ENCODE results near the gene F12. TPM values are rescaled to one million over a fixed set of nuclear protein-coding genes. Genes with fewer than 3 reads are reported as not detected.
A peak's percentile ranks its signal among the peaks of the same experiment; 100 is the strongest.

Gene F12
- total RNA-seq, 4 donors from 2014 or later: 2.3 to 18.4 (median 7.1) TPM

- no peak for DNase-seq (ENCODE audit: low spot score in 2 of 2)
- Histone ChIP-seq H3K4me3 (no peak within 1 kb of the TSS), H3K27me3 (no peaks in the 10 kb centered on the region), H3K36me3 (no peaks in the 10 kb centered on the region), H3K9me3 (no peaks in the 10 kb centered on the region), H3K4me1 (peaks cover 29% of the 10 kb centered on the region), H3K27ac (no peak within 1 kb of the TSS)
- WGBS: 76% methylated on average over 4 of the region's 4 CpGs
- TF ChIP-seq POLR2AphosphoS5 (IDR thresholded peaks at IDR 0.05) (no peak), CTCF (IDR thresholded peaks at IDR 0.05) (no peak), EP300 (IDR thresholded peaks at IDR 0.05) (no peak), POLR2A (IDR thresholded peaks at IDR 0.05) (no peak)
Observed at GRCh38 chr5:177384134-177384533, 25.2 kb downstream of the F12 start, which contains the start of gene SLC34A1. TSS of gene SLC34A1 (plus strand) at chr5:177384434. CDS start at chr5:177385742, 1,308 bp downstream.

DNA sequence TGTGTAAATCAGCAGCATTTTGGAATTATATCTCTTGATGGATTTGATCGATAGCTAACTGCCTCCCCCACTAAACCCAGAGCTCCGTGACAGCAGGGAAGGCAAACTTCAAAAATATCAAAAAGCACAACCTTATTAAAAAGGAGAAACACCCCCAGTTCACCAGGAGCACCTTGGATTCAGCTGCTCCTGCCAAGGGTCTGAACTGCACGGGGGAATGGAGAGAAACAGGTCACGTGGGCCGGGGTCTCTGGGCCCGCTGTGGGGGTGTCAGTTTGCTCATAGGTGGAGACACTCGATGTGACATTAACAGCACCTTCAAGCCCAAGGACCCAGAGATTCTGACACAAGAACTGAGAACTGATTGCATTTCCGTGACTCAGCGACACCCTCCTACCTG lies 26.2 kb downstream of the F12 start:
- 84% methylated on average over 9 of the region's 9 CpGs for WGBS
- H3K27me3 ChIP-seq: no peaks in the 10 kb centered on the region
- H3K36me3 ChIP-seq: no peaks in the 10 kb centered on the region
- no peak overlapping the region for H3K4me3 ChIP-seq
- DNase-seq (ENCODE audit: low spot score in 2 of 2): peak in 1 of 2 donors; percentile 47
- no peaks in the 10 kb centered on the region for H3K9me3 ChIP-seq
- peaks cover 21% of the 10 kb centered on the region for H3K4me1 ChIP-seq
- no peak overlapping the region for H3K27ac ChIP-seq
- TF ChIP-seq POLR2A (IDR thresholded peaks at IDR 0.05): no peak
- no peak for TF ChIP-seq EP300 (IDR thresholded peaks at IDR 0.05)
- no peak for TF ChIP-seq POLR2AphosphoS5 (IDR thresholded peaks at IDR 0.05)
- no peak for TF ChIP-seq CTCF (IDR thresholded peaks at IDR 0.05)

DNA sequence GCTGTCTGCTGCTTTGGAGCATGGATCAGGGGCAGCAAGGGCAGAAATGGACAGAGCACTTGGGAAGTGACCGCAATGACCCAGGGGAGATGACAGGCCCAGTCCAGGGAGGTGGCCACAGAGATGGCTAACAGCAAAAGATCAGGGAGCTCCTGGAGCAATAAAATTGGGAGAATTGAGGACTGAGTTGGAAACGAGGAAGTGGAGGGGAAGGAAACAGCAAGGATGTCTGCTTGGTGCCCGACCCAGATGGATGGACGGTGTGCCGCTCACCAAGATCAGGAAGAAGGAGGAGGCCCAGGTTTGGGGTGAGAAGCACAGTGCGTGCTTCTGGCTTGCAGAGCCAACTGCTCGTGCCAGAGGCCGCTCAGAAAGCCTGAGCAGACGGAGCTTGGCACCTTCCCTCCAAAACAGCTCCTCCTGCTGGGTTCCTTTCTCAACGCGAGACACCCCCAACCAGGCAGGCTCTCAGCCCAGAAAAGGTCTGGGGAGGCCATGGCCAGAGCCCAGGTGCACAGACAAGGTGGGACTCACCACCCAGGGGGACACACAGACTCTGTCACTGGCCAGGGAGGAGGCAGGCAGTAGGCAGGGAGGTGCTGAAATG lies 26.8 kb downstream of the F12 start:
- Histone ChIP-seq H3K27ac (no peak overlapping the region), H3K4me3 (no peak overlapping the region), H3K36me3 (no peaks in the 10 kb centered on the region), H3K9me3 (no peaks in the 10 kb centered on the region), H3K27me3 (no peaks in the 10 kb centered on the region), H3K4me1 (peaks cover 16% of the 10 kb centered on the region)
- 34% methylated on average over 6 of the region's 11 CpGs for WGBS
- no peak for DNase-seq (ENCODE audit: low spot score in 2 of 2)
- TF ChIP-seq CTCF (IDR thresholded peaks at IDR 0.05): peak in 1 of 2 donors; percentile 22
- no peak for TF ChIP-seq POLR2AphosphoS5 (IDR thresholded peaks at IDR 0.05)

- H3K4me3 ChIP-seq: no peak overlapping the region
- DNase-seq (ENCODE audit: low spot score in 2 of 2): no peak
- no peaks in the 10 kb centered on the region for H3K36me3 ChIP-seq
- peaks cover 9% of the 10 kb centered on the region for H3K4me1 ChIP-seq
- H3K27me3 ChIP-seq: no peaks in the 10 kb centered on the region
- no peaks in the 10 kb centered on the region for H3K9me3 ChIP-seq
- H3K27ac ChIP-seq: no peak overlapping the region
- TF ChIP-seq POLR2AphosphoS5 (IDR thresholded peaks at IDR 0.05) (no peak), EP300 (IDR thresholded peaks at IDR 0.05) (no peak), POLR2A (IDR thresholded peaks at IDR 0.05) (no peak), CTCF (IDR thresholded peaks at IDR 0.05) (no peak)
- 92% methylated on average over 6 of the region's 6 CpGs for WGBS
Observed at GRCh38 chr5:177380805-177381126, 28.6 kb downstream of the F12 start.

DNA sequence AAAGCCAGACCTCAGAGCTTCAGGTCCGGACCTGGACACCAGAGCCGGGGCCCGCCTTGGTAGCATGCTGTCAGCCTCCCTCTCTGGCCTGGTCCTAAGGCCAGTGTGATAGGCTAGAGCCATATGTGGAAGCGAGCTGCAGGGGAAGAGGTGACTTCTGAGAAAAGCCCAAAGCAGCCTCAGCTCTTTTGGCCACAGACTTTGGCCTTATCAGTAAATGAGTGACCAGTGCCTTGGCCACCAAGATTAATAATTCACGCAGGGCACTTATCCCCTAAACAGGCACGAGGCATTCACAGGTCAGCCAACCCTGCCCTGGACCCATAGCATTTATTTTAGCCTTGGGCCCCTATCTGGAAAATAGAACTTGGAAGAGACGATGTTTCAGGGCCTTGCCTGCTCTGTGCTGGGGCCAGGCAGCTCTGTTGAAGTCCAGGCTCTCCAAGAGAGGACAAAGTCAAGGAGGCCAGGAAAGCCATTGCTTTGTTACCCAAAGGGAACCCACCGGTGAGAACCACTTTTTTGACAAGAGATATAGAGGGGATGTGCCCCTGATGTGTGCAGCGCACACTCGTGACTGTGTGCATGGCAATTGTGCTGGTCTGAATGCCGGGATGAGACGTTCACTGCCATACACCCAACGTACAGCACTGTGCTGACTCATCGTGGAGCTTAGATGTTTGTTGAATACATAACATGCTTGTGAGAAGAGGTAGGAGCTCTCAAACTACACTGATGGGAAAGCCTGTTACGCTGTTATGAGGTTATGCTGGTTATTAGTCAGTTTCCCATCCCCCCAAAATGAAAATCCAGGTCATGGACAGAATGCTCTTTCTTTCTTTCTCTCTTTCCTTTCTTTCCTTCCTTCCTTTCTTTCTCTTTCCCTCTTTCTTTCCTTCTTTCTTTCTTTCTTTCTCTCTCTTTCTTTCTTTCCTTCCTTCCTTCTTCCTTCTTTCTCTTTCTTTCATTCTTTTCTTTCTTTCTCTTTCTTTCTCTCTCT lies 30.2 kb downstream of the F12 start:
- DNase-seq (ENCODE audit: low spot score in 2 of 2): no peak
- Histone ChIP-seq H3K4me1 (peaks cover 9% of the 10 kb centered on the region), H3K9me3 (no peaks in the 10 kb centered on the region), H3K27me3 (no peaks in the 10 kb centered on the region), H3K36me3 (no peaks in the 10 kb centered on the region), H3K27ac (no peak overlapping the region), H3K4me3 (no peak overlapping the region)
- 65% methylated on average over 10 of the region's 15 CpGs for WGBS
- TF ChIP-seq CTCF (IDR thresholded peaks at IDR 0.05) (no peak), POLR2A (IDR thresholded peaks at IDR 0.05) (no peak), POLR2AphosphoS5 (IDR thresholded peaks at IDR 0.05) (no peak), EP300 (IDR thresholded peaks at IDR 0.05) (no peak)
